AG10803 (cell line): ENCODE results near the gene CCDC142.

Experiments used
- DNase-seq: peaks from one replicate; pipeline ENCODE4 v3.0.0; 2010; ENCODE audit warnings: low read depth
- H3K4me3 ChIP-seq: 2 replicates; pipeline ENCODE4 v1.5.1; 2011; ENCODE audit warnings: mild to moderate bottlenecking, low read length, control low read depth
- TF ChIP-seq, protein P1 (sequence below): conservative IDR thresholded peaks from 2 replicates; pipeline ENCODE4 v1.5.1; 2011; ENCODE audit warnings: mild to moderate bottlenecking, low read length, control low read depth, inconsistent platforms

The CCDC142 gene

DNA sequence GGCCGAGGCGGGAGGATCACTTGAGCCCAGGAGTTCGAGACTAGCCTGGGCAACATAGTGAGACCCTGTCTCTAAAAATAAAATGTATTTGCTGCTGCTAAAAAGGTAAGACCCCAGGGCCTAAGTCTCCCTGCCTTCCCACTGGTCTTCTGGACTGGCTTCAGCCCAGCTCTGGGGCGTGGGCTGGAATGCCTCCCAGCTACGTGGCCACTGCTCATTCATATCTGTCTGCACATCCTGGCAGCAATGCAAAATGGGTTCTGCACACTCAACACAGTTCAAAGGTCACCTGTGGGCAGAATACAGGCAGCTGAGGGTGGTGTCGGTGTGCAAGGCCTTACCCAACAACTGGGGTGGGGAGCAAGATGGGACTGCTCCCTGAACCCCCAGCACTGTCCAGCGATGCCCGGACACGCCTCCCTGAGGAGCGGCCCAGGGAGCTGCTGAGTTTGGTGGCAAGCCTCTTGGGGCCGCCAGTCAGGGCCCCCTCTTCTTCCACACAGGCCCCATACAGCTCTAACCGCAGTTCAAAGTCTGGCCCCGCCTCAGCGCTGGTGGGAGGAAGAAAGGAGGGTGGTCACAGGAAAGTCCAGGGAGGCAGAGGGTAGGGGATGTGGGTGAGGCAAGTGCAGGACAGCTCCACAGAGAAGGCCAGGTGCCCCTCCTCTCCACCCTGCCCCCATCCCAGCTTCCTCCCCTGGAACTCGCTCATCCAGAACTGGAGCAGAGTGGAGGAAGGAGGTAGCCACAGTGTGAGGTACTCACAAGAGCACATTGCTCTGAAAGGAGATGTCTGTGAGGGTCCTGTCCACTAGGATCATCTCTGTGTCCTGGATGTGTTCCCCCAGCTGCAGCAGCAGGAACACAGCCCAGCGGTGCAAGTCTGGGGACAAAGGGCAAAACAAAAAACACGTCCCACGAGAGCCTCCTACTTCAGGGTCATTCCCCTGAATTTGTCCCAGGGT lies 53.0 kb downstream of the CCDC142 start:
- TF ChIP-seq, protein P1, sequence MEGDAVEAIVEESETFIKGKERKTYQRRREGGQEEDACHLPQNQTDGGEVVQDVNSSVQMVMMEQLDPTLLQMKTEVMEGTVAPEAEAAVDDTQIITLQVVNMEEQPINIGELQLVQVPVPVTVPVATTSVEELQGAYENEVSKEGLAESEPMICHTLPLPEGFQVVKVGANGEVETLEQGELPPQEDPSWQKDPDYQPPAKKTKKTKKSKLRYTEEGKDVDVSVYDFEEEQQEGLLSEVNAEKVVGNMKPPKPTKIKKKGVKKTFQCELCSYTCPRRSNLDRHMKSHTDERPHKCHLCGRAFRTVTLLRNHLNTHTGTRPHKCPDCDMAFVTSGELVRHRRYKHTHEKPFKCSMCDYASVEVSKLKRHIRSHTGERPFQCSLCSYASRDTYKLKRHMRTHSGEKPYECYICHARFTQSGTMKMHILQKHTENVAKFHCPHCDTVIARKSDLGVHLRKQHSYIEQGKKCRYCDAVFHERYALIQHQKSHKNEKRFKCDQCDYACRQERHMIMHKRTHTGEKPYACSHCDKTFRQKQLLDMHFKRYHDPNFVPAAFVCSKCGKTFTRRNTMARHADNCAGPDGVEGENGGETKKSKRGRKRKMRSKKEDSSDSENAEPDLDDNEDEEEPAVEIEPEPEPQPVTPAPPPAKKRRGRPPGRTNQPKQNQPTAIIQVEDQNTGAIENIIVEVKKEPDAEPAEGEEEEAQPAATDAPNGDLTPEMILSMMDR, result no peak
- no peak for DNase-seq
- no peak overlapping the region for H3K4me3 ChIP-seq

DNA sequence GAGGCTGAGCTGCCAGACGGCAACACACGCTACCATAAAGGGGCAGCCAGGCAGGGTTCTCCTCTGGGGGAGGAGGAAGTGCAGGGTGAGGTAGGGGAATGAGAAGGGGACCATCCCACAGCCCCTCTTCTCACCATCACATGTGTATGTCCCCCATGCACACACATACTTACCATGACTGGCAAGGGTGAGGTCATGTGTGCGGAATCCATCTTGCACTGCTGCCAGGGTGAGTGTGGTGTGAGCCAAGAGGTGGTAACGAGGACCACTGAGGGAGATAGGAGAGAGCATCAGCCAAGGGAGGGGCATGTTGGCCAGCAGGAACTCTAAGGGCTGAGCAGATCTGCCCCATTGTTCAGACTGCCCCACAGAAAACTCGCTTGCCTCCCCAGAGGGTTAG lies 54.1 kb downstream of the CCDC142 start:
- H3K4me3 ChIP-seq, result no peak overlapping the region
- DNase-seq, result no peak
- TF ChIP-seq, protein P1, result no peak

DNA sequence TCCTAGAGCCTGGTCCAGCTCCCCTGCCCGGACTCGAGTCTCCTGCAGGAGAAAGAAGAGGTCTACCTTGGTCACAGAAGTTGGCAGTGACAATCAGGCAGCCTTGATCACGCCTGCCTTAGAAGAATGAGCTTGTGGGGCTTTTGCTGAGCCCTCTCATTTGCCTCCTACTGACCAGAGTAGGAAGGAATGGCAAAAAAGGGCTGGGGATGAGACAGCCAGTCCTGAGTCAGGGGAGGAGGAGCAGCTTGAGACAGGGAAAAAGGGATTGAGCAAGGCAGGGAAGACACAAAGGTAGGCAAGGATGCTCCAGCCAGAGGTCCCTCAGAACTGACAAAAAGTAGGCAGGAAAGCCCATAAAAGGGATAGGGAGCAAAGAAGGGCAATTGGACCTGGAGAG lies 55.2 kb downstream of the CCDC142 start:
- H3K4me3 ChIP-seq, result no peak overlapping the region
- no peak for DNase-seq
- TF ChIP-seq, protein P1, result no peak

DNA sequence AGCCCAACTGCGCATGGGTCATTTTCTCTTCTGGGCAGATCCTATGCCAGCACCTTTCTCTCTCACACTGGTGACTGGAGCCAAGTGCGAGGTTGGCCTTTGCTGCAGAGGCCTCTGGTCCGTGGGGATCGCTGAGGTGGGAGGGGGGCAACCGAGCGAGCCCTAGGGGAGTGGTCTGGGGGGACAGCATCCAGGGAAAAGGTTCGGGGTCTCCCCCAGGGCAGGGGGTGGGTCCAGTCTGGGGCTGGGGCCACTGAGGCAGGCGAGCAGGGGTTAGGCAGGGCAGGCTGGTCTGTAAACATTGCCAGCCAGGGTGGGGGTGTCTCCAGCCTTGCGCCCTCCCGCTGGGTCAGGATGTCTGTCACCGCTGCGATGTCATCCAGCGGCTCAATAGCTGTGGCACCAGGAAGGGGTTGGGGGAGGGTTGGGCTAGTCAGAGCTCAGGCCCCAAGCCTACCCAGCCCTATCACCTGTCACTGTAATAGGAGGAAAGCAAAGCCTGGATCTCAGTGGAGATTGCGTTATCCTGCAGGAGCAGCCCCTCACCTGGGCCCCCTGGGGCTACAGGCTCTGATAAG lies 56.5 kb downstream of the CCDC142 start:
- TF ChIP-seq, protein P1, result no peak
- no peak overlapping the region for H3K4me3 ChIP-seq

DNA sequence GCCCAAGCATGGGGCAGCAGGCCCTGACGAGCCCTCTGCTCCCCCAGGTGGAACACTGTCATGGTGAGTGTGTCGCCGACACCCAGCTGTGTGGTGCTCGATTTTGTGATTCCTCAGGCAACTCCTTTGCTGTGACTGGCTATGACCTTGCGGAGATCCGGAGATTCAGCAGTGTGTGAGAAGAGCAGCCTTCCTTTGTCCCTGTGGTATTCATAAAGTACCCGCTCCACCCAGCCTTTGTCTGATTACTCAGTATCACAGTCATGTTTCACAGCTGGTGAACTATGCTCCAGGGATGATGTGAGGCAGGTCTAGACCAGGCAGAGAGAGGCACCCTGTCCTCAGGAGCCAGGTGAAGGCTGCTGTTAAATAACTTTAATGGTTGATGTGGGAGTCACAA lies 57.3 kb downstream of the CCDC142 start:
- TF ChIP-seq, protein P1, result no peak
- H3K4me3 ChIP-seq, result no peak overlapping the region
- DNase-seq, result no peak

More for the DNA sequence above, 56.5 kb downstream of the CCDC142 start:
- DNase-seq, result no peak

DNA sequence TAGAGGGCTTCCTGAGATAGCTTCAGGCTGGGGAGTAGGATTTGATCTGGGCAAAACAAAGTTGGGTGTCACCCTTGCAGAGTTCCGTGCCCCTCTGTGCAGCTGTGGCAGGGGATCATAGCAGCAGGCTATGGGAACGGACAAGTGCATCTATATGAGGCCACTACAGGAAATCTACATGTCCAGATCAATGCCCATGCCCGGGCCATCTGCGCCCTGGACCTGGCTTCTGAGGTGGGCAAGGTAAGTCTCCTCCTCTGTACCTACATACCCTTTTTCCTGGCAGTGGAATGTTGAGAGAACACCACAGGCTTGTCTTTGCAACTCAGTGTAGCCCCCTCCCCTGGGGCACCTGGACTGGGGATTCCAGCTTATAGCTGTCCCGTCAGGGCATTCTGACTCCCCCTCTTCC lies 57.8 kb downstream of the CCDC142 start:
- DNase-seq, result no peak

More for the DNA sequence above, 57.8 kb downstream of the CCDC142 start:
- TF ChIP-seq, protein P1, result no peak
- no peak overlapping the region for H3K4me3 ChIP-seq
